ENCODE data around the gene GREB1.

Gene GREB1

GRCh38 chr2:11525762-11526161, 8.1 kb upstream of the GREB1 start:
- DNase-seq (ENCODE audit: low read depth) = no peak
- no peak overlapping the region for H3K4me3 ChIP-seq (ENCODE audit: control insufficient read depth, low read depth, low read length)
- TF ChIP-seq CTCF (conservative IDR thresholded peaks at IDR 0.05; ENCODE audit: control insufficient read depth, insufficient read depth, low read depth, low read length) = no peak

GRCh38 chr2:11527001-11527400, 6.8 kb upstream of the GREB1 start:
- TF ChIP-seq CTCF (conservative IDR thresholded peaks at IDR 0.05; ENCODE audit: control insufficient read depth, insufficient read depth, low read depth, low read length) = no peak
- DNase-seq (ENCODE audit: low read depth) = no peak
- H3K4me3 ChIP-seq (ENCODE audit: control insufficient read depth, low read depth, low read length) = no peak overlapping the region

GRCh38 chr2:11528228-11528627, 5.6 kb upstream of the GREB1 start:
- no peak overlapping the region for H3K4me3 ChIP-seq (ENCODE audit: control insufficient read depth, low read depth, low read length)
- TF ChIP-seq CTCF (conservative IDR thresholded peaks at IDR 0.05; ENCODE audit: control insufficient read depth, insufficient read depth, low read depth, low read length) = no peak
- no peak for DNase-seq (ENCODE audit: low read depth)

GRCh38 chr2:11530864-11531465, 2.9 kb upstream of the GREB1 start:
- no peak for TF ChIP-seq CTCF (conservative IDR thresholded peaks at IDR 0.05; ENCODE audit: control insufficient read depth, insufficient read depth, low read depth, low read length)
- peak; percentile 29 for DNase-seq (ENCODE audit: low read depth)

GRCh38 chr2:11532416-11533055, 1.3 kb upstream of the GREB1 start:
- H3K4me3 ChIP-seq (ENCODE audit: control insufficient read depth, low read depth, low read length) = no peak overlapping the region
- TF ChIP-seq CTCF (conservative IDR thresholded peaks at IDR 0.05; ENCODE audit: control insufficient read depth, insufficient read depth, low read depth, low read length) = no peak
- DNase-seq (ENCODE audit: low read depth) = peak; percentile 77

More at GRCh38 chr2:11530864-11531465, 2.9 kb upstream of the GREB1 start:
- no peak overlapping the region for H3K4me3 ChIP-seq (ENCODE audit: control insufficient read depth, low read depth, low read length)

GRCh38 chr2:11534071-11534745, 363 bp downstream of the GREB1 start:
- no peak for TF ChIP-seq CTCF (conservative IDR thresholded peaks at IDR 0.05; ENCODE audit: control insufficient read depth, insufficient read depth, low read depth, low read length)
- DNase-seq (ENCODE audit: low read depth) = peak; percentile 6
- H3K4me3 ChIP-seq (ENCODE audit: control insufficient read depth, low read depth, low read length) = no peak overlapping the region
